Upper lobe of left lung (tissue), 4 donors: Measurements from ENCODE around the gene ATP6V1G3.

Experiments used
- CTCF ChIP-seq, 6 experiments: fragments of 450-650 bp in 4 of 6; fragments of 200-600 bp in 2 of 6; sonication (generic) in 2 of 6; IDR thresholded peaks; one replicate each; pipeline ENCODE4 v1.5.1; 2016 to 2019; ENCODE audit warnings: antibody characterized with exemption in 6 of 6
- EP300 ChIP-seq, 4 donors: sonication (generic); formaldehyde crosslinking; IDR thresholded peaks; one replicate each; pipeline ENCODE4 v1.5.1; 2017; ENCODE audit warnings: antibody characterized with exemption in 4 of 4, control low read depth in 2 of 4
- POLR2A ChIP-seq, 4 donors: fragments of 450-650 bp; IDR thresholded peaks; one replicate each; pipeline ENCODE4 v1.5.1; 2016 to 2017; ENCODE audit warnings: antibody characterized with exemption in 4 of 4, mild to moderate bottlenecking in 2 of 4
- POLR2AphosphoS5 ChIP-seq, 2 donors: sonication (generic); formaldehyde crosslinking; IDR thresholded peaks; one replicate each; pipeline ENCODE4 v1.5.1; 2017; ENCODE audit warnings: antibody characterized with exemption in 2 of 2

GRCh38 chr1:198530953-198531352, 9.5 kb downstream of the ATP6V1G3 start:
- no peak for TF ChIP-seq CTCF (IDR thresholded peaks at IDR 0.05)
- no peak for TF ChIP-seq POLR2A (IDR thresholded peaks at IDR 0.05)
- no peak for TF ChIP-seq POLR2AphosphoS5 (IDR thresholded peaks at IDR 0.05)
- no peak for TF ChIP-seq EP300 (IDR thresholded peaks at IDR 0.05)
